Muscle of leg (tissue), 11 donors: ENCODE results near the gene LMF1. TPM values are rescaled to one million over a fixed set of nuclear protein-coding genes. Genes with fewer than 3 reads are reported as not detected.
"Not testable (repeated sequence)": the region's sequence is repeated elsewhere in the genome, so short reads cannot be mapped to it uniquely, and the experiment has no call there.

ENCODE experiments used
- DNase-seq: peaks from one replicate; pipeline ENCODE4 v3.0.0; 2013
- H3K27ac ChIP-seq: one replicate; pipeline ENCODE4 v1.5.1; 2013; ENCODE audit warnings: mild to moderate bottlenecking, low read length, control low read depth
- H3K27me3 ChIP-seq: one replicate; pipeline ENCODE4 v1.6.1; 2013; ENCODE audit warnings: low read length; ENCODE audit not compliant: control insufficient read depth, insufficient read depth
- H3K36me3 ChIP-seq: one replicate; pipeline ENCODE4 v1.6.1; 2013; ENCODE audit warnings: low read length; ENCODE audit not compliant: control insufficient read depth, insufficient read depth
- H3K4me1 ChIP-seq: one replicate; pipeline ENCODE4 v1.6.1; 2013; ENCODE audit warnings: low read length; ENCODE audit not compliant: control insufficient read depth, insufficient read depth
- H3K4me3 ChIP-seq: one replicate; pipeline ENCODE4 v1.5.1; 2013; ENCODE audit warnings: low read length, control low read depth
- H3K9me3 ChIP-seq: replicated peaks from 2 replicates; pipeline ENCODE4 v1.6.1; 2013; ENCODE audit warnings: low read depth, low read length; ENCODE audit not compliant: control insufficient read depth
- WGBS: methylation state at CpG from one replicate; pipeline ENCODE4 v1.1.5; 2013; ENCODE audit warnings: missing lambda C conversion rate; ENCODE audit not compliant: insufficient coverage; 5-methylcytosine and 5-hydroxymethylcytosine counted together
- polyA plus RNA-seq, 8 donors: library from polyadenylated mRNA; unstranded; fragments of 120-200 nt; gene quantifications; one replicate each; pipeline versions ENCODE4 v1.2.1 to v1.2.3, GENCODE V29; 2013; ENCODE audit warnings: inconsistent platforms in 1 of 8, low replicate concordance in 1 of 8; ENCODE audit not compliant: insufficient read length in 8 of 8, insufficient read depth in 1 of 8
- total RNA-seq: library from RNA; stranded (reverse); fragments of 120-200 nt; gene quantifications from one replicate; pipeline ENCODE4 v1.2.4, GENCODE V29; 2013

Gene LMF1
- total and polyA plus RNA-seq, 9 donors: 8.7 to 14.1 (median 10.2) TPM

DNA sequence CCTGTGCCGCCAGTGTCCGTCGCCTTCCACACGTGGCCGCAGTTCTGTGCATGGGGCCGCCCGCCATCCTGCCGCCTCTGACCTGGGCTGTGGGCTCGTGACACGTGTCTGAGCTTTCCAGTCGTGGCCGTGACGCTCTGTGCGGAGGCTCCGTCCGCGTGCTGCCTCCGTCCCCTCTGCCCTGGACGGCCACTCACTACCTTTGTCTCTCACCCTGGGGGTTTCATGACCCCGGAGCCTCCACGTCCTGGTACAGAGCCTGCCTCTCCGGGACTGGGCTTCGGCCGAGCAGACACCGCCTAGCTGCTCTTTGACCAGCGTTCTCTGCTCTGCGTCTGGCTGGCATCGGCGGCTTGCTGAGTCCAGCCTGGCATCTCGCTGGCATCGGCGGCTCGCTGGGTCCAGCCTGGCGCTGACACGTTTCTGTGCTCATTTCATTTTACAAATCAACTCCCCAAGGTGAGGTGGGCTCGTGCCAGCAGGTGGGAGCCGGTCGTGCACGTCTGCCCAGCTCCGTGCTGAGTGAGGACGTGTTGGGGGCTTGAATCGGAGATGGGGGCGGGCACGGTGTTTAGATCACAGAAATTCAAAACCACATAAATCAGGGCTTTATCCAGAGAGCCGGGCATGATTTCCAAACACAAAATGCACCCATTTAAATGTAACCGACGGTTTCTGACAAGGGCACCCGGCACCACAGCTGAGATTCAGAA, 126.0 kb downstream of the LMF1 start:
- DNase-seq: no peak
- Histone ChIP-seq H3K9me3 (peaks cover 9% of the 10 kb centered on the region), H3K27me3 (peaks cover 5% of the 10 kb centered on the region), H3K4me1 (peaks cover 33% of the 10 kb centered on the region), H3K36me3 (no peaks in the 10 kb centered on the region), H3K27ac (no peak overlapping the region), H3K4me3 (no peak overlapping the region)
- WGBS: 93% methylated on average over 38 of the region's 48 CpGs

DNA sequence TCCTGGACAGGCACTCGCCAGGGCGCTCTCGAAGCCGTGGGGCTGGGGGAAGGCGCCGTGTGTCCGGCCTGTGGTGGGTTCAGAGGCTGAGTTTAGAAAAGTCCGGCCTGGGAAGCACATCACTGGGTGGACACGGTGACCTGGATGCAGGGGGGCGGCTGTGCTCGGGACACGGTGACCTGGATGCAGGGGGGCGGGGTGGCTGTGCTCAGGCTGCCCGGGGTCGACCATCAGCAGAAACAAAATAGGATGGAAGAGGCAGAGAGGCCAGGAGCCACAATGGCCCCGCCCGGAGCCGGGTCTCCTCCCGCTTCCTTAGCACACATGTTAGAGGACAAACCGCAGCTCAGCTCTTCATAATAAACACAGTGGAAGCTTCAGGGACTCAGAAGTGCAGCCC, 127.0 kb downstream of the LMF1 start:
- Histone ChIP-seq H3K36me3 (no peaks in the 10 kb centered on the region), H3K4me3 (no peak overlapping the region), H3K4me1 (peaks cover 39% of the 10 kb centered on the region), H3K27ac (no peak overlapping the region), H3K27me3 (peaks cover 5% of the 10 kb centered on the region), H3K9me3 (peaks cover 8% of the 10 kb centered on the region)
- DNase-seq: no peak
- 91% methylated on average over 13 of the region's 20 CpGs for WGBS

DNA sequence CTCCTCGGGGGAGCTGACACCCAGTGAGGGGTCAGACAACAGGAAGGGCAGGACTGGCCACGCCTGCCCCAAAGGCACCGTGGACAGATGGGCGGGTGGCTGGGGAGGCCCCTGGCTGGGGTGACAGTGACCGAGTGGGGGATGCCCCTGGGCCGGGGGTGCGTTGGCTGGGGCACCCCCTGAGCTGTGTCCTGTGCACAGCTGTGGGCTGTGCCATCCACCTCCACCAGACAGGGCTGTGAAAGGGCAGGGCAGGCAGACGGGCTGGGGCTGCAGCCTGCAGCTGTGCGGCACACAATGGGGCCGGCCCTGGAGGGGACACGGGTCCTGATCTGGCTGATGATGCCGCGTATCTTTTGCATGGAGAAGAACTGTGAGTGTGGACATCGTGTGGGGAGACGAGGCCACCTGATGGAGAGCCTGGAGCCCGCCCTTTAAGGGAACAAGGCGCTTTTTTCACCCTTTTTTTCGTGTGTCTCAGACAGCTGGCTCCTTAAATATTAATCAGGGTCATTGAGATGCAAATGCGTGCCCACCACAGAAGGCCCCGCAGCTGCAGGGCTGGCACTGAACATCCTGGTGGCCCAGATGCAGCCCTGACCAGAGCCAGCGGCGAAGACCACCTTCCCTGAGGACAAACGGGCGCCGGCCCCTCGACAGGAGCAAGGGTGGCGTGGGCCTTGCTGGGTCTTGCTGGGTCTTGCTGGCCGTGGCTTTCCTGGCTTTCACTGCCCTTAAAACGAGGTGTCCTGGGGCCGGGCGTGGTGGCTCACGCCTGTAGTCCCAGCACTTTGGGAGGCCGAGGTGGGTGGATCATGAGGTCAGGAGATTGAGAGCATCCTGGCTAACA, 127.8 kb downstream of the LMF1 start:
- peaks cover 5% of the 10 kb centered on the region for H3K27me3 ChIP-seq
- no peak overlapping the region for H3K27ac ChIP-seq
- H3K9me3 ChIP-seq: peaks cover 4% of the 10 kb centered on the region
- H3K4me3 ChIP-seq: no peak overlapping the region
- H3K36me3 ChIP-seq: no peaks in the 10 kb centered on the region
- H3K4me1 ChIP-seq: peaks cover 39% of the 10 kb centered on the region
- no peak for DNase-seq
- WGBS: 76% methylated on average over 32 of the region's 33 CpGs

DNA sequence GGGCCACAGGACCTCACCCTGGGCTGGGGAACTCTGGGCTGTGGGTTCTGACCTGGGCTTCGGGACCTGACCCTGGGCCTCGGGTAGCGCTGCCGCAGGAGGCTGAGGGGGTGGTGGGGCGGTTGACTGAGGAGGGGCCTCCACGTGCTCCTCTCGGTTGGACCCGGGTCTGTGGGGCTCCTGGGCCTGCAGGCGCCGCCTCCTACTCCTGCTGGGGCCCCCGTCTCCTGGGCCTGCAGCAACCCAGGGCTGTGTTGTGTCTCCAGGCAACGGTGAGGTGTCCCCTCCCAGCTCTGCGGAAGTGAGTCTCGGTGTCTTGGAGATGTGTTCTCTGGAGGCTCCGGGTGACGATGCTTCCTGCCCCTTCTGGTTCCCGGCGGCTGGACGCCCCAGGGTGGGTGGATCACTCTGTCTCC, 128.7 kb downstream of the LMF1 start:
- H3K27me3 ChIP-seq: peaks cover 5% of the 10 kb centered on the region
- 38% methylated on average over 19 of the region's 19 CpGs for WGBS
- H3K36me3 ChIP-seq: no peaks in the 10 kb centered on the region
- peaks cover under 1% of the 10 kb centered on the region for H3K9me3 ChIP-seq
- H3K27ac ChIP-seq: peak overlapping the region; percentile 31
- peaks cover 39% of the 10 kb centered on the region for H3K4me1 ChIP-seq
- H3K4me3 ChIP-seq: no peak overlapping the region
- peak; percentile 91 for DNase-seq

DNA sequence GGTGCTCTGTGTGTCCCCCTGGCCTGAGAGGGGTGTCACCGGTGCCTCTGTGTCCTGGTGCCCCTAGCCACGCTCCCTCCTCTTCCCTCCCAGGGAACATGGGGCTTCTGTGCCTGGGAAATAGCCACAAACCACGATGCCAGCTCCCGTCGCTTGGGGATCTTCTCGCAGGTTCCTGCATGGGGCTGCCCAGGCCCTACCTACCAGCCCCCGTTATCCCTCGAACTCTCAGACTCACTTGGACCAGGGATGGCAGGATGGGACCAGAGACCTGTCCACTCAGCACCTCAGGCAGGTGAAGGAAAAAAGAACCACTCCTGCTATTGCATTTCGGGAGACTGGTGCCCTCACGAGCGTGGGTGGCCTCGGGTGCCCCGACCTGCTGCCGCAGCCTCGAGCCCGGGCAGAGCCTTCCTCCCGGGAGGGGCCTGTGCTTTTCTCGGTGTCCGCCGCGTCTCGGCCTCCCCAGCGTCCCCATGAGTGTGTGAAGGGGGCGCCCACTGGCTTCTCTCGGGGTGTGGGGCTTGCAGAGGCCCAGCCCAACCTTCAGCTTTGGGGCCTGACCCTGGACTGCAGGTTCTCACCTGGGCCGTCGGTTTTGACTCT, 129.2 kb downstream of the LMF1 start:
- Histone ChIP-seq H3K4me1 (peaks cover 39% of the 10 kb centered on the region), H3K4me3 (no peak overlapping the region), H3K27me3 (peaks cover 5% of the 10 kb centered on the region), H3K9me3 (peaks cover 5% of the 10 kb centered on the region), H3K27ac (no peak overlapping the region), H3K36me3 (no peaks in the 10 kb centered on the region)
- DNase-seq: no peak
- WGBS: 79% methylated on average over 20 of the region's 27 CpGs

DNA sequence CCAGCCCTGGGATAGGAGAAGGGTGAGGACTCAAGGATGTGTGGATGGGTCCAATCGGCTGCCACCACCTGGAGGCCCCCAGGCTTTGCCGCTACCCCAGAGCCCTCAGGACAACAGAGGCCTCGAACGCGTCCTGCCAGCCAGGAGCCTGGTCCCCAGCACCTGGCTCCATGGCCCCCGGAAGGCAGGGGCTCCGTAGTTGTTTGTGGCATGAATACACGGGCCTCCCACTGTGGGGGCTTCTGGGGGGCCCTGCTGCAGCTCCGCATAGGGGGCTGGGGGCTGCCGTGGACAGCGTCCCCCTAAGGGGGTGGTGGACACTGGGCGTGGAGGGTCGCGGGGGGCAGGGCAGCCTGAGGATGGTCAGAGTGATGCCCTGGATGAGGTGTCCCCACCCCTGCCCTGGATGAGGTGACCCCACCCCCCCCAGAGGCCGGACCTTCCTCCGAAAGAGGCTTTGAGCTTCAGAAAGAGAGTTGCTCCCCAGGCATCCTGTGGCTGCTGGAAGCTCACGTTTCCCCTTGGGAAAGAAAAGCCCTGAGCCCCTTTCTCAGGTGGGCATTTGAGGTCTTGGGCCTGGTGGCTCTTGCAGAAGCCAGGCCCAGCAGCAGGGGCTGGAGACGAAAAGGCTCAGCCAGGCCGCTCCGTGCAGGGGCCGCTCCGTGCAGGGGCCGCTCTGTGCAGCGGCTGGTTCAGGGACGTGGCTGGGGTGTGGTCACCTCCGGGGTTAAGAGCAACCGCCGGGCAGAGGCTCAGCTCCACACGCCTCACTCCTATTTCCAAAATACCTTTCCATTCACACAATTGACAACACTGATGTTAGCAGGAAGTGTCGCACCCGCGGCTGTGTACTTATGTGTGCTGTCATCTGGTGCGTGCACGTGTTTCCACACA, 130.0 kb downstream of the LMF1 start:
- Histone ChIP-seq H3K4me3 (no peak overlapping the region), H3K27me3 (peaks cover 5% of the 10 kb centered on the region), H3K4me1 (peaks cover 39% of the 10 kb centered on the region), H3K9me3 (peaks cover 12% of the 10 kb centered on the region), H3K27ac (no peak overlapping the region), H3K36me3 (no peaks in the 10 kb centered on the region)
- 61% methylated on average over 21 of the region's 34 CpGs for WGBS
- no peak for DNase-seq

DNA sequence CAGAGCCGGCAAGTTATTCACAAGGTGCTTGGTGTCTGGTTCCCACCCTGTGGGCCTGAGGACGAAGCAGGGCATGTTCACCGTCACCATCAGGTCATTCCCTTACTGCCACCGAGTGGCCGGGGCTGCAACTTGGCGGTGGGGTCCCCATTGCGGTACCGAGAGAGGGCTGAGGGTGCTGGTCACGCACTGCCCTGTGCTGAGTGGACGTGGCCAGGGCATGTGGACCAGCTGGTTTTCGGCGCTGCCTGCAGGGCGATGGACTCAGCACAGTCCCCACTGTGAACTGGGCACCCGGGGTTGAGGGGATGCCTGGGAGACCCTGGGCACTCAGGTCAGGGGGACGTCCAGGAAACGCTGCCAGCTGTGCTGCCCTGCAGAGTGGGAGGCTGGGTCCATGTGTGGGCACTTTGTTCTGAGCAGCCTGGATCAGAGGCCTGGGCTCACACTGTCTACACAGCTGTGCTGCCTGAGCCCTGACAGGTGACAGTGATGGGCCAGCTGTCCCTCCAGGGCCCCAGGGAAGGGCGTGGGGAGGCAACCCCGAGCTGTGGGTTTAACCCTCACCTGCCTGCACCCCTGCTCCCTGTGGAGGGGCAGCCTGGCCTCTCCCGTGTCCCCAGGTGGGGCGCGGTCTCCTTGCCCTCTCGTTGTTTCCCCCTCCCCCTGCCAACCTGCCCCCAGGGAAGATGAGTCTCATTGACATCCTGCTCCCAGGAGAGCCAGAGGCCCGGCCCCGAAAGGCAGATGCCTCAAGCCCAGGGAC, 131.0 kb downstream of the LMF1 start:
- Histone ChIP-seq H3K36me3 (no peaks in the 10 kb centered on the region), H3K27ac (no peak overlapping the region), H3K4me1 (peaks cover 39% of the 10 kb centered on the region), H3K4me3 (no peak overlapping the region), H3K27me3 (no peaks in the 10 kb centered on the region), H3K9me3 (peaks cover 18% of the 10 kb centered on the region)
- WGBS: 67% methylated on average over 23 of the region's 24 CpGs
- peak; percentile 62 for DNase-seq

DNA sequence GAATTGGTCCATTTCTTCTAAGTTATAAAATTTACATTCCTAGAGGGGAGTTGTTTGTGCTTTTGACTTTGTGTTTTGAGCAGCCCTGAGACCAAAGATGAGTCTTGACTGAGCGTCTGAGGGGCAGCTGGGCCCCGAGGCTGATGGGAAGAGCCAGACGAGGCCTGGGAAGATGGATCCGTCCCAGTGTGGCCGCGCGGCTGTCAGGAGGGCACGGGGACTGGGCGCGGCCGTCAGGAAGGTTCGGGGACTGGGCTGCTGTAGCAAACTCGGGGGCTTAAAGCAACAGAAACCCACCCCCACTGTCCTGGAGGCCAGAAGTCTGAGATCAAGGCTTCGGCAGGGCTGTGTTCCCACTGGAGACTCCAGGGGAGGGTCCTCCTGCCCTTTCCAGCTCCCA, 132.0 kb downstream of the LMF1 start:
- Histone ChIP-seq H3K36me3 (no peaks in the 10 kb centered on the region), H3K4me1 (peaks cover 39% of the 10 kb centered on the region), H3K4me3 (no peak overlapping the region), H3K27me3 (no peaks in the 10 kb centered on the region), H3K9me3 (peaks cover 23% of the 10 kb centered on the region), H3K27ac (no peak overlapping the region)
- WGBS: 78% methylated on average over 14 of the region's 14 CpGs
- DNase-seq: no peak

DNA sequence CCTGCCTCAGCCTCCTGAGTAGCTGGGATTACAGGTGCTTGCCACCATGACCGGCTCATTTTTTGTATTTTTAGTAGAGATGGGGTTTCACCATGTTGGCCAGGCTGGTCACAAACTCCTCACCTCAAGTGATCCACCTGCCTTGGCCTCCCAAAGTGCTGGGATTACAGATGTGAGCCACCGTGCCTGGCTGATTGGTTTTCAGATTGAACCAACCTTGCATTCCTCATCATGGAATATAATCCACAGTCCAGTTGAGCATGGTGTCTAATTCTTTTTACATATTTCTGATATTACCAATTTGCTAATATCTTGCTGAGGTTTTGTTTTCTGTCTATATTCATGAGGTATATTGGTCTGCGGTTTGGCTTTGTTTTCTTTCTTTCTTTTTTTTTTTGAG, 134.0 kb downstream of the LMF1 start:
- not testable (repeated sequence) for H3K27me3 ChIP-seq, DNase-seq, H3K27ac ChIP-seq, H3K4me3 ChIP-seq, H3K36me3 ChIP-seq
- no CpG with 5 or more reads among the region's 3 CpGs for WGBS
- Histone ChIP-seq H3K9me3 (peaks cover 23% of the 10 kb centered on the region), H3K4me1 (peaks cover 26% of the 10 kb centered on the region)
